Measurements from ENCODE around the gene GABRA1. TPM values are rescaled to one million over a fixed set of nuclear protein-coding genes. Genes with fewer than 3 reads are reported as not detected.

The GABRA1 gene
- total and polyA plus RNA-seq, 2 experiments from 2014 or later, result not detected

DNA sequence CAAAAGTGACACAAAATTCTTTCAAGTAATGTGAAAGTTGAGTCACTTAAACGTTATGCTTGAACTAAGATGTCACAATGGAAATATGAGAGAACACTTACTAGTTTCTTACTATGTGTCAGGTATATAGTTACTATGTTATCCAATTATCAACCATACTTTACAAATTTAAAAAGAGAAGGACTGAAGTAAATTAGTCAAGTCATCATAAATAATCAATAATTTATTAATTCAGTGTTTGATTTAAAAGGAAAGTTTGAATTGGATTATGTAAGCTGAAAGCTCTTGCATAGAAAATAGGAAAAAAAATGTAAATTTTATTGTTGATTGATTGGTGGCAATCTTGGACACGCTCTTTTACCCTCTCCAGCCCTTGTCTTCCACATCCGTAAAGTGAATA lies 76.3 kb downstream of the GABRA1 start:
- no peak for DNase-seq (ENCODE audit: low read depth in 1 of 2, low spot score in 1 of 2)
- H3K27me3 ChIP-seq, result no peaks in the 10 kb centered on the region
- no peaks in the 10 kb centered on the region for H3K4me1 ChIP-seq (ENCODE audit: low read depth)
- no peak overlapping the region for H3K27ac ChIP-seq
- H3K36me3 ChIP-seq, result no peaks in the 10 kb centered on the region
- no peaks in the 10 kb centered on the region for H3K9me3 ChIP-seq (ENCODE audit: low read depth)
- H3K4me3 ChIP-seq, result no peak overlapping the region
- TF ChIP-seq, protein P1, sequence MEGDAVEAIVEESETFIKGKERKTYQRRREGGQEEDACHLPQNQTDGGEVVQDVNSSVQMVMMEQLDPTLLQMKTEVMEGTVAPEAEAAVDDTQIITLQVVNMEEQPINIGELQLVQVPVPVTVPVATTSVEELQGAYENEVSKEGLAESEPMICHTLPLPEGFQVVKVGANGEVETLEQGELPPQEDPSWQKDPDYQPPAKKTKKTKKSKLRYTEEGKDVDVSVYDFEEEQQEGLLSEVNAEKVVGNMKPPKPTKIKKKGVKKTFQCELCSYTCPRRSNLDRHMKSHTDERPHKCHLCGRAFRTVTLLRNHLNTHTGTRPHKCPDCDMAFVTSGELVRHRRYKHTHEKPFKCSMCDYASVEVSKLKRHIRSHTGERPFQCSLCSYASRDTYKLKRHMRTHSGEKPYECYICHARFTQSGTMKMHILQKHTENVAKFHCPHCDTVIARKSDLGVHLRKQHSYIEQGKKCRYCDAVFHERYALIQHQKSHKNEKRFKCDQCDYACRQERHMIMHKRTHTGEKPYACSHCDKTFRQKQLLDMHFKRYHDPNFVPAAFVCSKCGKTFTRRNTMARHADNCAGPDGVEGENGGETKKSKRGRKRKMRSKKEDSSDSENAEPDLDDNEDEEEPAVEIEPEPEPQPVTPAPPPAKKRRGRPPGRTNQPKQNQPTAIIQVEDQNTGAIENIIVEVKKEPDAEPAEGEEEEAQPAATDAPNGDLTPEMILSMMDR (IDR thresholded peaks at IDR 0.05; ENCODE audit: low read depth, low read length), result no peak

DNA sequence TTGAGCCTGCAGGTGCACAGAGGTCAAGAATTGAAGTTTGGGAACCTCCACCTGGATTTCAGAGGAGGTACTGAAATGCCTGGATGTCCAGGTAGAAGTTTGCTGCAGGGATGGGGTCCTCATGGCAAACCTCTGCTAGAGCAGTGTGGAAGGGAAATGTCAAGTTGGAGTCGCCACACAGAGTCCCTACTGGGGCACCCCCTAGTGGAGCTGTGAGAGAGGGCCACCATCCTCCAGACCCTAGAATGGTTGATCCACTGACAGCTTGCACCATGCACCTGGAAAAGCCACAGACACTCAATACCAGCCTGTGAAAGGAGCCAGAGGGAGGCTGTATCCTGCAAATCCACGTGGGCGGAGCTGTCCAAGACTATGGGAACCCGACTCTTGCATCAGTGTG lies 78.0 kb downstream of the GABRA1 start:
- H3K9me3 ChIP-seq (ENCODE audit: low read depth), result no peaks in the 10 kb centered on the region
- no peak for DNase-seq (ENCODE audit: low read depth in 1 of 2, low spot score in 1 of 2)
- no peaks in the 10 kb centered on the region for H3K27me3 ChIP-seq
- no peak overlapping the region for H3K4me3 ChIP-seq
- TF ChIP-seq, protein P1 (IDR thresholded peaks at IDR 0.05; ENCODE audit: low read depth, low read length), result no peak
- no peak overlapping the region for H3K27ac ChIP-seq
- no peaks in the 10 kb centered on the region for H3K36me3 ChIP-seq
- H3K4me1 ChIP-seq (ENCODE audit: low read depth), result no peaks in the 10 kb centered on the region

DNA sequence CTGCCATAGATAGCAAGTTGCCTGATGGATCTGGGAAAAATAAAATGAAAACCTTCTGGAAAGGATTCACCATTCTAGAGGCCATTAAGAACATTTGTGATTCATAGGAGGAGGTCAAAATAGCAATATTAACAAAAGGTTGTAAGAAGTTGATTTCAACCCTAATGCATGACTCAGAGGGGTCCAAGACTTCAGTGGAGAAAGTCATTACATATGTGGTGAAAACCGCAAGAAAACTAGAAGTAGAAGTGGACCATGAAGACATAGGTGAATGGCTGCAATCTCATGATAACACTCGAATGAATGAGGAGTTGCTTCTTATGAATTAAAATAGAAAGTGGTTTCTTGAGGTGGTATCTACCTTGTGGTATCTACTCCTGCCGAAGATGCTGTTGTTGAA lies 86.6 kb downstream of the GABRA1 start:
- Histone ChIP-seq H3K4me3 (no peak overlapping the region), H3K36me3 (no peaks in the 10 kb centered on the region), H3K4me1 (ENCODE audit: low read depth) (no peaks in the 10 kb centered on the region), H3K9me3 (ENCODE audit: low read depth) (no peaks in the 10 kb centered on the region), H3K27me3 (no peaks in the 10 kb centered on the region), H3K27ac (no peak overlapping the region)
- TF ChIP-seq, protein P1 (IDR thresholded peaks at IDR 0.05; ENCODE audit: low read depth, low read length), result no peak
- no peak for DNase-seq (ENCODE audit: low read depth in 1 of 2, low spot score in 1 of 2)

DNA sequence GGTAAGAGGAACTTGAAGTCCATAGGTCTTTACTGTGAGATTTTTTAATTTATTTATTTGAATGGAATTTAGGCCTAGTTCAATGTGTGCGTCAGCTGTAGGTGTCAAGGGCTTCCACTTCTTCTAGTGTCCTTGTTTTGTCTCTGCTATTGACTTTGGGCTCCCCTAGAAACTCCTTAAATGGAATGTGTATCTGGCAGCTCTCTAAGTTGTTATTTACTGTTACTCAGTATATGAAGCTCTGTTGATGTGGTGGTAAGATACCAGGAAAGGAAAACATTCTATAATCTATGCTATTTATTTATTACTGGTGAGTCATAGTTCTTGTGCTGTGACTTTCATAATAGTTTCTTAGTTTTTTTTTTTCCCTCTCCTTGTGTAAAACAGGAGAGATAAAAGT lies 97.1 kb downstream of the GABRA1 start:
- no peak overlapping the region for H3K4me3 ChIP-seq
- TF ChIP-seq, protein P1 (IDR thresholded peaks at IDR 0.05; ENCODE audit: low read depth, low read length), result no peak
- no peak for DNase-seq (ENCODE audit: low read depth in 1 of 2, low spot score in 1 of 2)

DNA sequence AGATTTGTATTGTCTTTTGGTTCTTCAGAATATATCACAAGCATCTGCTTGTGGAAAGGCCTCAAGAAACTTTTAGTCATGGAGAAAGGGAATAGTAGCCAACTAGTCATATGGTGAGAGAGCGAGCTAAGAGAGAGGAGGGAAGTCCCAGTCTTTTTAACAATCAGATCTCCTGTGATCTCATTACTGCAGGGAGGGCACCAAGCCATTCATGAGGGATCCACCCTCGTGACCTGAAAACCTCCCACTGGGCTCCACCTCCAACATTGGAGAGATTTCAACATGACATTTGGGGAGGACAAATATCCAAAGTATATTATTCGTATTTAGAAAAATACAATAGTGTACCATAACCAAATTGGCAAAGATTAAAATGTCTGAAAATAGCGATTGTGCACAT lies 99.0 kb downstream of the GABRA1 start:
- no peak overlapping the region for H3K27ac ChIP-seq
- DNase-seq (ENCODE audit: low read depth in 1 of 2, low spot score in 1 of 2), result no peak
- H3K36me3 ChIP-seq, result no peaks in the 10 kb centered on the region
- H3K4me3 ChIP-seq, result no peak overlapping the region
- no peaks in the 10 kb centered on the region for H3K9me3 ChIP-seq (ENCODE audit: low read depth)
- no peaks in the 10 kb centered on the region for H3K4me1 ChIP-seq (ENCODE audit: low read depth)
- TF ChIP-seq, protein P1 (IDR thresholded peaks at IDR 0.05; ENCODE audit: low read depth, low read length), result no peak
- no peaks in the 10 kb centered on the region for H3K27me3 ChIP-seq

More for the DNA sequence above, 97.1 kb downstream of the GABRA1 start:
- no peaks in the 10 kb centered on the region for H3K9me3 ChIP-seq (ENCODE audit: low read depth)
- H3K27me3 ChIP-seq, result no peaks in the 10 kb centered on the region
- no peak overlapping the region for H3K27ac ChIP-seq
- no peaks in the 10 kb centered on the region for H3K36me3 ChIP-seq
- H3K4me1 ChIP-seq (ENCODE audit: low read depth), result no peaks in the 10 kb centered on the region

Other genes with a start within 250 kb of the GABRA1 start
- gene GABRA6, start 162.4 kb upstream of the GABRA1 start, total RNA-seq, result not detected in 2 replicates
- not detected in 2 replicates for gene GABRA6, start 162.4 kb upstream of the GABRA1 start, polyA plus RNA-seq
- 0.32 TPM in 1 of 2 replicates, not detected in the other for gene GABRG2, start 219.7 kb downstream of the GABRA1 start, total RNA-seq
- gene GABRG2, start 219.7 kb downstream of the GABRA1 start, polyA plus RNA-seq, result 0.54 and 1.3 TPM in 2 replicates